ENCODE data around the gene CNFN.

GRCh38 chr19:42421591-42422031 lies 31.5 kb upstream of the CNFN start:
- no peak for TF ChIP-seq CTCF (IDR thresholded peaks at IDR 0.05)
- no peak for TF ChIP-seq EZH2phosphoT487 (IDR thresholded peaks at IDR 0.05)
